ENCODE data around the gene TJP1.
"Not testable (repeated sequence)": the region's sequence is repeated elsewhere in the genome, so short reads cannot be mapped to it uniquely, and the experiment has no call there.

- not testable (repeated sequence) for TF ChIP-seq POLR2A, CTCF (IDR thresholded peaks at IDR 0.05)
Observed at GRCh38 chr15:29657476-29657817, 164.8 kb downstream of the TJP1 start.
